Neural cell (in vitro differentiated cells): Measurements from ENCODE around the gene BHLHA15. TPM values are rescaled to one million over a fixed set of nuclear protein-coding genes. Genes with fewer than 3 reads are reported as not detected.

Source experiments
- H2AFZ ChIP-seq: fragments of 200-600, 300-800 bp; sonication (generic), shearing (Covaris generic); 2 replicates; pipeline ENCODE4 v1.6.0; 2014; ENCODE audit warnings: low read depth, mild to moderate bottlenecking, antibody characterized with exemption, low read length, moderate library complexity
- H3F3A ChIP-seq: fragments of 200-600 bp; shearing (Covaris generic); 2 replicates; pipeline ENCODE4 v1.6.1; 2016; ENCODE audit warnings: mild to moderate bottlenecking, moderate library complexity, mixed read lengths, antibody characterized with exemption, low read length; ENCODE audit not compliant: insufficient read depth, poor library complexity, severe bottlenecking
- H3K27ac ChIP-seq: fragments of 200-600, 300-800 bp; sonication (generic), shearing (Covaris generic); 2 replicates; pipeline ENCODE4 v1.5.1; 2014; ENCODE audit warnings: mild to moderate bottlenecking, low read length, moderate library complexity
- H3K27me3 ChIP-seq: fragments of 300-800, 200-600 bp; sonication (generic), shearing (Covaris generic); 2 replicates; pipeline ENCODE4 v1.6.0; 2014; ENCODE audit warnings: mild to moderate bottlenecking, low read depth, low read length, moderate library complexity; ENCODE audit not compliant: insufficient read depth
- H3K36me3 ChIP-seq: fragments of 300-800, 200-600 bp; sonication (generic), shearing (Covaris generic); 2 replicates; pipeline ENCODE4 v1.5.1; 2014; ENCODE audit warnings: mild to moderate bottlenecking, antibody characterized with exemption, low read length, moderate library complexity; ENCODE audit not compliant: insufficient read depth
- H3K4me2 ChIP-seq: fragments of 300-800, 200-600 bp; sonication (generic), shearing (Covaris generic); 2 replicates; pipeline ENCODE4 v1.6.0; 2014; ENCODE audit warnings: mild to moderate bottlenecking, low read length
- H3K4me3 ChIP-seq: fragments of 300-800, 200-600 bp; sonication (generic), shearing (Covaris generic); 2 replicates; pipeline ENCODE4 v1.5.1; 2014; ENCODE audit warnings: mild to moderate bottlenecking, low read length, moderate library complexity
- H3K79me2 ChIP-seq: fragments of 200-600 bp; shearing (Covaris generic); replicated peaks from 2 replicates; pipeline ENCODE4 v1.6.0; 2014; ENCODE audit warnings: mild to moderate bottlenecking, low read length, moderate library complexity; ENCODE audit not compliant: insufficient read depth
- H3K9ac ChIP-seq: fragments of 300-800, 200-600 bp; sonication (generic), shearing (Covaris generic); 2 replicates; pipeline ENCODE4 v1.6.1; 2016; ENCODE audit warnings: mild to moderate bottlenecking, low read length, mixed read lengths
- H3K9me2 ChIP-seq: fragments of 200-600 bp; shearing (Covaris generic); 2 replicates; pipeline ENCODE4 v1.6.1; 2016; ENCODE audit warnings: mild to moderate bottlenecking, low read length, mixed read lengths; ENCODE audit not compliant: insufficient read depth
- H3K9me3 ChIP-seq: fragments of 200-600, 300-800 bp; sonication (generic), shearing (Covaris generic); 2 replicates; pipeline ENCODE4 v1.6.1; 2016; ENCODE audit warnings: mild to moderate bottlenecking, mixed run types, low read length, moderate library complexity, mixed read lengths
- H4K20me1 ChIP-seq: fragments of 200-600 bp; shearing (Covaris generic); 2 replicates; pipeline ENCODE4 v1.6.1; 2016; ENCODE audit warnings: mild to moderate bottlenecking, mixed run types; ENCODE audit not compliant: insufficient read depth
- EP300 ChIP-seq: fragments of 450-650 bp; conservative IDR thresholded peaks from 2 replicates; pipeline ENCODE4 v1.6.1; 2014; ENCODE audit warnings: antibody characterized with exemption, mild to moderate bottlenecking, moderate library complexity; ENCODE audit not compliant: poor library complexity, severe bottlenecking
- EZH2 ChIP-seq: fragments of 200-600, 300-800 bp; shearing (Covaris generic), sonication (generic); IDR thresholded peaks from 2 replicates; pipeline ENCODE4 v1.6.1; 2014; ENCODE audit warnings: antibody characterized with exemption, low read length, borderline replicate concordance, mild to moderate bottlenecking; ENCODE audit not compliant: insufficient read depth, poor library complexity, severe bottlenecking
- MXI1 ChIP-seq: fragments of 450-650 bp; conservative IDR thresholded peaks from 2 replicates; pipeline ENCODE4 v1.6.1; 2014; ENCODE audit warnings: antibody characterized with exemption, mild to moderate bottlenecking; ENCODE audit not compliant: poor library complexity, severe bottlenecking
- POLR2AphosphoS5 ChIP-seq: IDR thresholded peaks from 2 replicates; pipeline ENCODE4 v1.6.1; 2012
- RAD21 ChIP-seq: fragments of 450-650 bp; conservative IDR thresholded peaks from 2 replicates; pipeline ENCODE4 v1.6.1; 2014; ENCODE audit warnings: antibody characterized with exemption, mild to moderate bottlenecking, moderate library complexity
- SMC3 ChIP-seq: fragments of 450-650 bp; conservative IDR thresholded peaks from 2 replicates; pipeline ENCODE4 v1.6.1; 2014; ENCODE audit warnings: antibody characterized with exemption, mild to moderate bottlenecking, moderate library complexity; ENCODE audit not compliant: poor library complexity
- TAF1 ChIP-seq: IDR thresholded peaks from 2 replicates; pipeline ENCODE4 v1.6.1; 2012; ENCODE audit warnings: low read depth
- polyA plus RNA-seq: library from polyadenylated mRNA; depleted of rRNA; stranded (reverse); fragments of >200 nt; gene quantifications from 2 replicates; pipeline ENCODE4 v1.2.3, GENCODE V29; 2014
- TF ChIP-seq, protein P1 (sequence below): fragments of 450-650 bp; IDR thresholded peaks from 2 replicates; pipeline ENCODE4 v1.5.1; 2014; ENCODE audit warnings: antibody characterized with exemption, mild to moderate bottlenecking, moderate library complexity; ENCODE audit not compliant: poor library complexity, severe bottlenecking
- TF ChIP-seq, protein P2 (sequence below): IDR thresholded peaks from 2 replicates; pipeline ENCODE4 v1.6.1; 2012; ENCODE audit warnings: borderline replicate concordance

BHLHA15 gene
- polyA plus RNA-seq, 1 donor from 2014 or later = not detected

- Histone ChIP-seq H3K9me2 (no peaks in the 10 kb centered on the region), H3K27me3 (no peaks in the 10 kb centered on the region), H3K4me3 (no peak overlapping the region), H4K20me1 (no peaks in the 10 kb centered on the region), H3K79me2 (no peaks in the 10 kb centered on the region), H3F3A (no peaks in the 10 kb centered on the region), H3K9me3 (no peaks in the 10 kb centered on the region), H3K36me3 (no peaks in the 10 kb centered on the region), H3K9ac (no peak overlapping the region), H3K27ac (no peak overlapping the region), H2AFZ (no peak overlapping the region), H3K4me2 (no peak overlapping the region)
- TF ChIP-seq TAF1 (no peak), MXI1 (no peak), EZH2 (no peak), SMC3 (no peak), POLR2AphosphoS5 (no peak), EP300 (no peak)
- TF ChIP-seq, protein P1, sequence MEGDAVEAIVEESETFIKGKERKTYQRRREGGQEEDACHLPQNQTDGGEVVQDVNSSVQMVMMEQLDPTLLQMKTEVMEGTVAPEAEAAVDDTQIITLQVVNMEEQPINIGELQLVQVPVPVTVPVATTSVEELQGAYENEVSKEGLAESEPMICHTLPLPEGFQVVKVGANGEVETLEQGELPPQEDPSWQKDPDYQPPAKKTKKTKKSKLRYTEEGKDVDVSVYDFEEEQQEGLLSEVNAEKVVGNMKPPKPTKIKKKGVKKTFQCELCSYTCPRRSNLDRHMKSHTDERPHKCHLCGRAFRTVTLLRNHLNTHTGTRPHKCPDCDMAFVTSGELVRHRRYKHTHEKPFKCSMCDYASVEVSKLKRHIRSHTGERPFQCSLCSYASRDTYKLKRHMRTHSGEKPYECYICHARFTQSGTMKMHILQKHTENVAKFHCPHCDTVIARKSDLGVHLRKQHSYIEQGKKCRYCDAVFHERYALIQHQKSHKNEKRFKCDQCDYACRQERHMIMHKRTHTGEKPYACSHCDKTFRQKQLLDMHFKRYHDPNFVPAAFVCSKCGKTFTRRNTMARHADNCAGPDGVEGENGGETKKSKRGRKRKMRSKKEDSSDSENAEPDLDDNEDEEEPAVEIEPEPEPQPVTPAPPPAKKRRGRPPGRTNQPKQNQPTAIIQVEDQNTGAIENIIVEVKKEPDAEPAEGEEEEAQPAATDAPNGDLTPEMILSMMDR = no peak
Observed at GRCh38 chr7:98192781-98193457, 18.3 kb upstream of the BHLHA15 start.

- H4K20me1 ChIP-seq = no peaks in the 10 kb centered on the region
- no peak overlapping the region for H3K9ac ChIP-seq
- H3K4me2 ChIP-seq = no peak overlapping the region
- H3K9me2 ChIP-seq = no peaks in the 10 kb centered on the region
- H3K9me3 ChIP-seq = no peaks in the 10 kb centered on the region
- no peaks in the 10 kb centered on the region for H3F3A ChIP-seq
- H3K27ac ChIP-seq = no peak overlapping the region
- no peaks in the 10 kb centered on the region for H3K36me3 ChIP-seq
- TF ChIP-seq, protein P1 = no peak
- TF ChIP-seq POLR2AphosphoS5 = no peak
- no peak for TF ChIP-seq SMC3
- TF ChIP-seq RAD21 = no peak
- TF ChIP-seq, protein P2, sequence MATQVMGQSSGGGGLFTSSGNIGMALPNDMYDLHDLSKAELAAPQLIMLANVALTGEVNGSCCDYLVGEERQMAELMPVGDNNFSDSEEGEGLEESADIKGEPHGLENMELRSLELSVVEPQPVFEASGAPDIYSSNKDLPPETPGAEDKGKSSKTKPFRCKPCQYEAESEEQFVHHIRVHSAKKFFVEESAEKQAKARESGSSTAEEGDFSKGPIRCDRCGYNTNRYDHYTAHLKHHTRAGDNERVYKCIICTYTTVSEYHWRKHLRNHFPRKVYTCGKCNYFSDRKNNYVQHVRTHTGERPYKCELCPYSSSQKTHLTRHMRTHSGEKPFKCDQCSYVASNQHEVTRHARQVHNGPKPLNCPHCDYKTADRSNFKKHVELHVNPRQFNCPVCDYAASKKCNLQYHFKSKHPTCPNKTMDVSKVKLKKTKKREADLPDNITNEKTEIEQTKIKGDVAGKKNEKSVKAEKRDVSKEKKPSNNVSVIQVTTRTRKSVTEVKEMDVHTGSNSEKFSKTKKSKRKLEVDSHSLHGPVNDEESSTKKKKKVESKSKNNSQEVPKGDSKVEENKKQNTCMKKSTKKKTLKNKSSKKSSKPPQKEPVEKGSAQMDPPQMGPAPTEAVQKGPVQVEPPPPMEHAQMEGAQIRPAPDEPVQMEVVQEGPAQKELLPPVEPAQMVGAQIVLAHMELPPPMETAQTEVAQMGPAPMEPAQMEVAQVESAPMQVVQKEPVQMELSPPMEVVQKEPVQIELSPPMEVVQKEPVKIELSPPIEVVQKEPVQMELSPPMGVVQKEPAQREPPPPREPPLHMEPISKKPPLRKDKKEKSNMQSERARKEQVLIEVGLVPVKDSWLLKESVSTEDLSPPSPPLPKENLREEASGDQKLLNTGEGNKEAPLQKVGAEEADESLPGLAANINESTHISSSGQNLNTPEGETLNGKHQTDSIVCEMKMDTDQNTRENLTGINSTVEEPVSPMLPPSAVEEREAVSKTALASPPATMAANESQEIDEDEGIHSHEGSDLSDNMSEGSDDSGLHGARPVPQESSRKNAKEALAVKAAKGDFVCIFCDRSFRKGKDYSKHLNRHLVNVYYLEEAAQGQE = no peak
- TF ChIP-seq TAF1 = no peak
- no peak for TF ChIP-seq EZH2
- TF ChIP-seq EP300 = no peak
- TF ChIP-seq MXI1 = no peak
- no peaks in the 10 kb centered on the region for H3K27me3 ChIP-seq
- H2AFZ ChIP-seq = no peak overlapping the region
- no peaks in the 10 kb centered on the region for H3K79me2 ChIP-seq
- no peak overlapping the region for H3K4me3 ChIP-seq
Observed at GRCh38 chr7:98193474-98194180, 17.6 kb upstream of the BHLHA15 start.
